Inflammatory macrophage treated with lipopolysaccharide for 1 hour (primary cell): ENCODE results near the gene C16orf89.
A peak's percentile ranks its signal among the peaks of the same experiment; 100 is the strongest.
"Not testable (repeated sequence)": the region's sequence is repeated elsewhere in the genome, so short reads cannot be mapped to it uniquely, and the experiment has no call there.

Experiments used
- DNase-seq, 2 donors: peaks; one replicate each; pipeline ENCODE4 v3.0.0-alpha.2; 2020 to 2022

C16orf89 gene, protein sequence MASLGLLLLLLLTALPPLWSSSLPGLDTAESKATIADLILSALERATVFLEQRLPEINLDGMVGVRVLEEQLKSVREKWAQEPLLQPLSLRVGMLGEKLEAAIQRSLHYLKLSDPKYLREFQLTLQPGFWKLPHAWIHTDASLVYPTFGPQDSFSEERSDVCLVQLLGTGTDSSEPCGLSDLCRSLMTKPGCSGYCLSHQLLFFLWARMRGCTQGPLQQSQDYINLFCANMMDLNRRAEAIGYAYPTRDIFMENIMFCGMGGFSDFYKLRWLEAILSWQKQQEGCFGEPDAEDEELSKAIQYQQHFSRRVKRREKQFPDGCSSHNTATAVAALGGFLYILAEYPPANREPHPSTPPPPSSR

DNA sequence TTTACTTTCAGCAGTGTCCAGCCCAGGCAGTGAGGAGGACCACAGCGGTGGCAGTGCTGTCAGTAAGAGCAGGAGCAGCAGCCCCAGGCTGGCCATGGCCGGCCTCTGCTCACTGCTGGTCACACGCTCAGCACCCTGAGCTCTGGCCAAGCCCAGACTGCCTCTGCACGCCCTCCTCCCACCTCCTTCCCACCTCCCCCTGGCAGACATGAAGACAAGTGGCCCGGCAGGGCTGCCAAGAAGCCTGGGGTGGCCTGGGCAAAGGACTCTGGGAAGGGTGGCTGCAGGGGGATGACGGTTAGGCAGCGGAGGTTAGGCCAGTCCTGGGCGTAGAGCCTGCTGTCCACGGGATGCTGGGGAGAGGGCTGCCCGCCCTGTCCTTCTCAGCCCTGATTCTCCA is at the start of gene C16orf89:
TSS of gene C16orf89 (minus strand) at position 144 of the 400 bp plus-strand sequence. CDS start at position 96, 48 bp downstream.
- DNase-seq, result no peak

DNA sequence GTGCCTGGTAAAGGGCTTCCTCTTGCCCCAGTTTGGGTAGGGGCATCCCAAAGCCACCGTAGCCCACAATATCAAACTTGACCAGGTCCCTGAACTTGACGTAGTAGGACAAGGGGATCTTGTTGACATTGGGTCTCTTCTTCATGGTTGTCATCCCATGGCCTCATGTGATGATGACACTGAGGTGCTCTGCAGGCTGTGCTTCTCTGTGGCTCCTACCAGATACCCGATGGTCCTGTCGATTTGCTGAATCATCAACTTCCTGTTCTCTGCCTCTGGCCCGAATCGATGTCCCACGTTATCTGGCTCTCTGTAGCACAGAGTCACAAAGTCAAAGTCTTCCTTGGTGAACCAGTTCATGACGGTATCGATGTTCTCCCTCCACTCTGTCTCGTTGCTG is 45.2 kb upstream of the C16orf89 start:
- not testable (repeated sequence) for DNase-seq

DNA sequence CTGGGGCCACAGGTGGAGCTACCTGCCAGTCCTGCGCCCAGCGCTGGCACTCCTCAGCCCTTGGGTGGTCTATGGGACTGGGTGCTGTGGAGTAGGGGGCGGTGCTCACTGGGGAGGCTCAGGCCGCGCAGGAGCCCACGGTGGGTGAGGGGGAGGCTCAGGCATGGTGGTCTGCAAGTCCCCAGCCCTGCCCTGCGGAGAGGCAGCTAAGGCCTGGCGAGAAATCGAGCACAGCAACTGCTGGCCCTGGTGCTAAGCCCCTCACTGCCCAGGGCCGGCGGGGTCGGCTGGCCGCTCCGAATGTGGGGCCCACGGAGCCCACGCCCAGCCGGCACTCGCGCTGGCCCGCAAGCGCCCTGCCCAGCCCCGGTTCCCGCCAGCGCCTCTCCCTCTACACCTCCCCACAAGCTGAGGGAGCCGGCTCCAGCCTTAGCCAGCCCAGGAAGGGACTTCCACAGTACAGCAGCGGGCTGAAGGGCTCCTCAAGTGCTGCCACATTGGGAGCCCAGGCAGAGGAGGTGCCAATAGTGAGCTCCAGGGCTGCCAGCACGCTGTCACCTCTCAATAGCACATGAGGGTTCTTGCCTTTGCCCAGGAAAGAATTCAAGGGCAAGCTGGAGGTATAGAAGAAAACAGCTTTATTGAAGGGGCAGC is 42.9 kb upstream of the C16orf89 start:
- no peak for DNase-seq

DNA sequence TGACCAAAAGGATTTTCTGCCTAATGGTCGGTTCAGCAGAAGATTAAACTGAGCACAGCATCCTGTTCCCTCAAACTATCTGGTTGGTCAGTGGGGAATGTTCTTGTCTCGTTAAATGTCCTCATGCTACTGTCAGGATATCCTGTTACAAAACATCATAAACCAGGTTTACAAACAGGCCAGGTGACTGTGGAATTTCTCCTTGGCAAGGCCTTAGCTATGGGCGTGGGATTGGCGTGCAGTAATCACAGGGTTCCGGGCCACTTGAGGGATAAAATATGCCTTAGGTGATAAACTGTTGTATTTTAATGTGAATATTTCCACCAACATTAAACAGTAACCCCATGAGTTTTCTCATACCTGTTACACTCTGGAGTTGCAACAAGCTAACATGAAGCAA is 39.3 kb upstream of the C16orf89 start:
- DNase-seq, result not testable (repeated sequence)

DNA sequence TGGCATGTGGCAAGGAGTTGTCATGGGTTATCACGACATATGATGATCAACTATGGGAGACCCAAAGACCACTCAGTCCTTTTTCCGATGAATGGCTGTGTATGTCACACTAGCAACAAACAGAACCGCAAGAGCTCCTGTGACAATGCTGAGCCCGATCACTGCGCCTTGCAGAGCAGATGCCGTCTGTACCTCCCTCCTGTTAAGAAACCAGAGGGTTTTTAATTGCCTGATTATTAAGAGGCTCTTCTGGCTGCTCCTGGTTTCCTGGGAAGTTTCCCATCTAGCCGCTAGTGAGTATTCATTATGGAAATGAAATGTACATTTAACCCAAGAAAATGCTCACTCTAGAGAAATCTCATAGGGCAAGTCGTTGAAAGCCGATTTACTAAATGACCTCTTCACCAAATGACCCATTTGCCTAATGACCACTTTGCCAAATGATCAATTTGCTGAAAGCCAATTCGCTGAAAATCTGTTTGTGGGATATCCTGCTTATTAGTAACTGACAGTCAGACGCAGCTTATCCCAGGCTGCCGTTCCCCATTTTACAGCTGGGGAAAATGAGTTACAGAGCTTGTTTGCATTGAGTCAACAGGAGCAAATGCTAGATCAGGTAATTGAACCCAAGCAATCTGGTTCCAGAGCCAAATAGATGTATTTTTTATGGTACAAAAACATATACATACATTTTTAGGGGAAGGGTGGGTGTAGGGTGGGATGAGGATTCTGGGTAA is 37.7 kb upstream of the C16orf89 start:
- not testable (repeated sequence) for DNase-seq

DNA sequence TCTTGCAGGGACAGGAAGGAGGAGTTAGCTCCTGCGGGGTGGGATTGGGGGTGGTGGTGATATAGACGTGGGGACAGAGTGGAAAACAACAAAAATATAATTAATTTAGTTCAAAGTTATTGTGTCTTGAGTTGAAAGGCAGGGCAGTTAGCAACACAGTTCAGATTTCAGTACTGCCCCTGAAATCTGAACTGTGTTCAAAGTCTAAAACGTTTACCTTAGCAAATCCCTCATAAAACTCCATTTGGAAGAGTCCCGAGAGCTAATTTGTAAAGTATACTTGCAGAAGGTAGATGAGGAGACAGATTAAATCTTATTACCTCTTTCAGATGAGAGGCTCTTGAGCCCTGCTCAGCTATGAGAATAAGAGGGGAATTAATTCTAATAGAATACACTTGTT is 33.4 kb upstream of the C16orf89 start:
- not testable (repeated sequence) for DNase-seq

DNA sequence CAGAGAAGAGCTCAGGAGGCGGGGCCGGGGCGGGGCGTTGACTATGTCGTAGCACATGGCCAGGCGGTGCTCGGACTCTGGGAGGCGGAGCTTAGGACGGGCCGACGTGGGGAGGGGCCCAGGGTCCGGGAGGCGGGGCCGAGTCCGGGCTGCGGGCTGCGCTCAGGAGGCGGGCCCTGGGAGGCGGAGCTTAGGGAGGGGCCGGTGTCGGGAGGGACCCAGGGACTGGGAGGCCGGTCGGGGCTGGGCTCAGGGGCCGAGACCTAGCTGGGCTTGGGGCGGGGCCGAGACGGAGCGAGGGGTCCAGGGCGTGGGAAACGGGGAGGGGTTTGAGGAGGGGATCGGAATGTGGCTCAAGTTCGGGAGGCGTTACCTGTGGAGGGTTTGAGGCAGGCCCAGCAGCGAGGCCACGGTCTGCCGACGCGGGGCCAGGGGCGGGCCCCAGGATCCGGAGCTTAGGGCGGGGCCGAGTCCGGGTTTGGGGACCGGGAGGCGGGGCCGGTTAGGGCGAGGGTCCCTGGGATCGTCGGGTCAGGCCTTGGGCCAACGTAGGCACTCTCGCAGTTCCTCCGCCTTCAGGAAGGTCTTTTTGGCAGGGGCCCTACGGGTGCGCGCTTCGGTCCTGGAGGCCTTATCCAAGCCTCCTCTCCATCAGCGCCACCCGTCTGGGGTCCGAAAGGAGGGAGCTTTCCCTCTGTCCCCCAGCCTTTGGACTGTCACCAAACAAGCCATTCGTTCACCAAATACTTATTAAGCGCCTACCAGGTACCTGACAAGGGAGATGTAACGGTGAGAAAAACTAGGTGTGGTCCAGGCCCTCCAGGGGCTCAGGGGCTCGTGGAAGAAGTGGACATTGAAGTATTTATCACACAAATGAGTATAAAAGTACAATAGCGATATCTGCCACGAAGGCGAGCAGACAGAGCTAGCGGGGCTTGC is 32.7 kb upstream of the C16orf89 start:
- peak; percentile 33 to 39 for DNase-seq

DNA sequence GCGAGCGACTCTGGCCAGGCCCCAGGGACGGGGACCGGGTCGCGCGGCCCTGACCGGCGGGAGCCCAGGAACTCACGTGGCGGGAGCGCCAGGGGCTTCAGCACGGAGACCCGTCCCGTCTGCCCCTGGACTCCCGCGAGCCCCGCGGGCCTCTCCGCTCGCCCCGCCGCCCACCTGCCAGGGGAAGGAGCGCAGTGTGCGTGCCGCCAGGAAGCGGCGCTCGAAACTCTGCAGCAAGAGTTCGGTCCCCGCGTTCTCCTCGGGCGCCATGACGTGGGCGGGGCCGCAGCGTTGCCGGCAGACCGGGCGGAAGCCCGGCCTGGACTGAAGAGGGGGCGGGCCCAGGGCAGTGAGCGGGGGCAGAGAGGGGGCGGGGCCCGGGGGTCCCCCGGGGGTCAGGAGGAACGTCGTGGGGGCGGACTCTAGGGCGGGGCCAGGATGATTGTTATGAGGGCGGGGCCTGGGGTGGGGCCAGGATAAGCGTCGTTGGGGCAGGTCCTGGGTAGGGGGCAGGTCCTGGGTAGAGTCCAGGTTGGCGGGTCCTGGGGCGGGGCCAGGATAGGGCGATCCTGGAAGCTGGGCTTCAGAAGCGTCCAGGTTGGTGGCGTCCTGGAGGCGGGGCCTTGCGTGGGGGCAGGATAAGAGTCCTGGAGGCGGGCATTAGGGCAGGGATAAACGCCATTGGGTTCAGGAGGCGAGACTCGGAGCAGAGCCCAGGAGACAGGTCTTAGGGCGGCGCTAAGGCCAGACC is 31.9 kb upstream of the C16orf89 start, which contains the start of gene EEF2KMT:
TSS of gene EEF2KMT (minus strand) at position 326 of the 751 bp plus-strand sequence. CDS start at position 270, 56 bp downstream.
- peak; percentile 99 for DNase-seq

DNA sequence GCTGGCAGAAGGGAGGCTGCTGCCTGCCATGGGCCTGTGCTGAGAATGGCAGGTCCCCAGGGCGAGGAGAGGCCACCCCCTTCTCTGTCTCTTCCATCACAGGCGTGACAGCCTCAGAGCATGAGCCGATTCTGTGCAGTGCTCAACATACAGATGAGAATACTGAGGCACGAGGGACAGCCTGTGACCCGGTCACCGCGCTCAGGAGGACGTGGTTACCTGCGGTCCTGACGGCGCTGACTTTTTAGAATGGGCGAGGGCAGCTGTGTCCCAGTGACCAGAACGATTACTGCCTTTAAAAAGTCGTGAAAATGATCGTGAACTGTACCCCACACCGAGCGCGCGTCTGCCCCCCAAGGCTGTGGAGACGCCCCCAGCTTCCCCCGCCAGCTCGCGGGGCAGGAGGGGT is 31.3 kb upstream of the C16orf89 start:
- DNase-seq, result peak; percentile 4 to 9

DNA sequence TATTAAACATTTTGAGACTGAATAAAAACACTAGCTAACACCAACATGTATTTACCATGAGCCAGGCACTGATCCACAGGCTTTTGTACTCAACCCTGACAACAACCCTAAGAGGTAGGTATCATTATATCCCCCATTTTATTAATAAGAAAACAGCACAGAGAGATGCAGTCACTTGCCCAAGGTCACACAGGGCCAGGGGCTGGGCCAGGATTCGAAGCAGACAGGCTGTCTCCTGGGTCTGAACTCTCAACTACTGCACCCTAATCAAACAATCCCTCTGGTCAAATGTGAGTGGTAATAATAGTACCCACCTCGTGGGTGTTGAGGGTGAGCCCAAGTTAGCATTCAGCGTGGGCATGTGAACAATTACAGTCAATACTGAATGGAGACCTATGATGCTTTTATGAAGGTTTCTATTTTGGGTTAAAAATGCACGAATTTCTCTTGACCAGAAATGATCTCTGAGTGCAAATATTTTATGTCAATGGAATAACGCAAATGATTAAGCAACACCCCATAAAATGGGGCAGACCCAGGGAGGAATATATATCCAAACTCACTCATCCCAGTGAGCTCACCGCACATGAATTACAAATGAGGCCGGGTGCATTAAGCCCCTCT is 30.8 kb upstream of the C16orf89 start:
- not testable (repeated sequence) for DNase-seq

DNA sequence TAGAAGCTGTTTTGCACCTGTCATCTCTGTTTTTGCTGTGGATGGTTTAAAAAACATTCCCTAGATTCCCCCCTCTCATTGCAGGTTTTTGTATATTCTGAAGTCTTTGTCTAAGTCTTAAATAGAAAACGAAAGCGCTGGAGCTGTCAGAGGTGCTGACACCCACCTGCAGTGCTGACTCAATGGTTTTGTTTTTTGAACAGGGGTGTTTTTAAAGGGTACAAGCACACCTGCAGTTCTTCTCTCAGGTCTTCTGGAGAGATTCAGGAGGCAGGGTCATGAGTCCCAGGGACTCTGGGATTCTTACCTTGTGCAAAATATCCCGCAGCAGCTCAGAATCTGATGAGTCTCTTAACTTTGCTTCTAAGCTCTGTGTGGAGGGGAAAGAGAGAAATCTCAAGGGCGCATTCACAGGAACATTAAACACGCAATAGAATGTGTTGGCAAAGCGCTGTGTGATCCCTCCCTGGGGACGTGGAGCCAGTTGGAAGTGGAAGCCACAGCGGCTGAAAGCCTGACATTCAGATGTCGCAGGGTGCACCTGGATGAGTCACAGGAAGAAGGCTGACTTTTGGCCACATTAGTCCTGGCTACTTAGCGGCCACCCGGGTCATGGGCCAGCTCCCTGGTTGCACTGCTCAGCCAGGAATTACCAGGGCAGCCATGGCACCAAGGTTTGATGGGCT is 29.5 kb upstream of the C16orf89 start:
- DNase-seq, result not testable (repeated sequence)

DNA sequence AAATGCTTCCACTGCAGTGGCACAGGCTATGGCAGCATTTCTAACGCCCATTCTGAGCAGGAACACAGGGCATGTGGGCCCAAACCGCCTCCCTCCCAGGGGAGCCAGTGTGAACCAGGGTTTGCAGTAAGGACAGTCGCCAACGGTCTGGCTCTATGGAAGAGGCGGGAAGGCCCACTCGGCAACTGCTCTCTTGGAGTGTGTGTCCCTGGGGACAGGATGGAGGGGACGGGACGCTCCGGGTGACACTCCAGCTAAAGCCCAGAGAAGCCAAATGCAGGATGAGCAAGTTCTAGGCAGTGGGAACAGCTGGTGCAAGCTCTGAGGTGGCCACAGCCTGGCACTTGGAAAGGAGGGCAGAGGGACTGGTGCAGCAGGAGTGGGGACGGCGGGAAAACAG is 28.0 kb upstream of the C16orf89 start:
- DNase-seq, result not testable (repeated sequence)

DNA sequence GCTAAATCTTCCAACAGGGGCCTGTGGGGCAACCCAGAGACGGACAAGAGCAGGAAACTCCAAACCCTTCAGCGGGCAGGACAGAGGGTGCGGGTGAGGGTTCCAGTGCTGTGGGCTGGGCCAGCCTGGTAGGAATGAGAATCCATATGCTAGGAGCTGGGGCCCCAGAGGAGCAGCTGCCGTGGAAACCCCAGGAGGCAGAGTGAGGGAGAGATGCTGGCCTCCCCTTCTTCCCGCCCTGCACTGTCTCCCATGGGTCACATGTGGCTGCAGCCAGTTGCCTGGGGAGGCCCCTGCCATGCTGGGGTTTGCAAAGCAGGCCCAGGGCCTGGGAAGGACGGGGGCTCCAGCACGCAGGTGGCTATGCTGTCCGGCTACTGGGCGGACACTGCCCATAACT is 27.3 kb upstream of the C16orf89 start:
- not testable (repeated sequence) for DNase-seq

DNA sequence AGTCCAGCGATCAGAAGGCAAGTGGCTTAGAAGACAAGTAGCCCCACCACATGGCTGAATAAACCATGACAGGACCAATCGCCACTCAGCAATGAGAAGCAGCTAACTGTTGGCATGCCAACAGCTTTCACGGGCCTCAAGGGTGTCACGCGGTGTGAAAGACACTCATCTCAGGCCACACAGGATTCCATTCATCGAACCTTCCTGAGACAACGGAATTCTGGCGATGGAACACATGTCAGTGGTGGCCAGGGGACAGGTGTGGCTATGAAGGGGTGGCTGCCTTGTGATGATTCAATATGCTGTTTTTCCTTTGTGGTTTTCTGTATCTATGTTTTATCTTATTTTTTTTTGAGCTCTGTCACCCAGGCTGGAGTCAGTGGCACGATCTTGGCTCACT is 24.8 kb upstream of the C16orf89 start:
- DNase-seq, result not testable (repeated sequence)

DNA sequence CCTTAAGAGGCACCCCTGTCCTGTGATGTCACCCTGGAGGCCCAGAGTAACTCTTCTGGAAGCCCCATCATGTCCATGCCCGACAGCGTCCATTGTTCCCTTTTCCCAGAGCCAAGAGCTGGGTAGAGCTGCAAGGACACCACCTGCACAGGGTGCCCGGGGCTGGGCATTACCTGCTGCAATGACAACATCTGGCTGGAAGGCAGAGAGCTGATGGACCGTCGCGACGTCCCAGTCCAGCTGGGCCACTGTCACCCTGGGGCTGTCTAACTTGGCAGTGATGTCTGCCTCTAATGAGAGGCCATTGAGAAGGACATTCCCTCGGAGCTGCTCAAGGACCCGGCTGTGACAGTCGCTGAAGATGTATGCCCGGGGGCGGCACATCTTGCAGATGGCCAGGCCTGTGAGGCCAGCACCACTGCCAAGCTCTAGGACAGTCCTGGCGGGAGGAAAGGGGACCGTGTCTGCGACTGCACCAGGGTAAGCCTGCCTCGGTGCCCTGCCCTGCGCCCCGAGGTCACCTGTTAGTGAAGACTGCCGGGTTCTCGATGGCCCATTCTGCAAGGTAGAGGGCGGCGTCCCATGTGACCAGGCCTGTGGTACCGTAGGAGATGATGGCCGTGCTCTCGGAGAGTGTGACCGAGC is 24.3 kb upstream of the C16orf89 start:
- DNase-seq, result not testable (repeated sequence)

DNA sequence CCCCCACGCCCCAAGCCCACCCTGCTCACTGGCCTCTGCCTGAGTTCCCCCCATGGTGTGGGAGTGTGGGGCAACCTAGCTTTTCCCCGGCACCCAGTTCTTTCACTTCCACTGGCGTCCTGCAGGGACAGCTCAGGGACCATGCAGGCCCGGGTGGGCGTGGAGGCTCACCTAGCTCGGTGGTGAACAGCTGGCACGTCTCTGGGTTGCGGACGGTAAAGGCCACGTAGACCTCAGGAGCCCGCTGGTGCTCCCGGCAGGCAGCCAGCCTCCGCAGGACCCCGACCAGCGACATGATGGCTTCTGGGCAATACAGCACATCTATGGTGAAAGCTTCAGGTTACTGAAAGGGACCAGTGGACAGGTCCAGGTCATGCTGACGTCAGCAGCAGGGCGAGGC is 23.2 kb upstream of the C16orf89 start:
- not testable (repeated sequence) for DNase-seq

DNA sequence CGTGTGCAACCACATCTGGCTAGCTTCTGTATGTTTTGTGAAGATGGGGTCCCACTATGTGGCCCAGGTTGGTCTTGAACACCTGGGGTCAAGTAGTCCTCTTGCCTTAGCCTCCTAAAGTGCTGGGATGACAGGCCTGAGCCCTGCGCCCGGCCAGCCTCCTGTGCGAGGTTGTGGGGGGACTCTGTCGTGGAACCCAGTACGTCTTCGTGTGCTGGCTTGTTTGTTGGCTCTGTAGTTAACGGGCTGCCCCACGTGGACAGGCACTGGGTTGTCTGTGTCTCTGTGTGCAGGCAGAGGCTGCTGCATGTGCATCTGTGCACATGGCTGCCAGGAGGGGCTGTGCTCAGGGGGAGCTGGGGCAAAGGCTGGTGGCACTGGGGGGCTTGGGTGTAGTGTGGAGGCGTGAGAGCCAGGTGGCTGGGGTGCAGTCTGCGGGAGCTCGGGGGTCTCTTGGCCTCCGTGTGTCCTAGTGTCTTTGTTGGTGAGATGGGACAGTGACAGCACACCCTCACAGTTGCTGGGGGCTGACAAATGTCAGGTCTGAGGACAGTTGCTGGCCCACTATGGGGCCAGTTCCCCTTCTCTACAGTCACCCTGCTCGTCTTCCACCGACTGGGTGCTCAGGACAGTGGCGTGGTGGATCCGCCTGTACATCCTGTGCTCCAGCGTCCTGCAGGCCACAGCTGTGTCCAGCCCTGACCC is 22.5 kb upstream of the C16orf89 start:
- not testable (repeated sequence) for DNase-seq

DNA sequence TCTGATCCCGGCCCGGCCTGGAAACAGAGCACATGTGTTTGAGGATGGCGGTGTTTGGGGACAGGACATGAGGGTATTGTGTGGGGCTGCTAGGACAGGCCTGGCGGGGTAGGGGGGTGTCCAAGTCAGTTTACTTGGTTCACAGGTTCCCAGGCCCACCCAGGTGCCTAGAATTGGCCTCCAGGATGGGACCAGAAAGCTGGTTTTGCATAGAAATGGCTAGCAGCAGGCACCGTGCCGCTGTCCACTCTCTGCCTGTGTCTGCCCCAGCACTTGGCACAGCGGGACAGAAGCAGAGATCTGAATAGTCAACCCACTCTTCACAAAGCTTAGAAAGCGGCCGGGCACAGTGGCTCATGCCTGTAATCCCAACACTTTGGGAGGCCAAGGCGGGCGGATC is 20.0 kb upstream of the C16orf89 start:
- not testable (repeated sequence) for DNase-seq

DNA sequence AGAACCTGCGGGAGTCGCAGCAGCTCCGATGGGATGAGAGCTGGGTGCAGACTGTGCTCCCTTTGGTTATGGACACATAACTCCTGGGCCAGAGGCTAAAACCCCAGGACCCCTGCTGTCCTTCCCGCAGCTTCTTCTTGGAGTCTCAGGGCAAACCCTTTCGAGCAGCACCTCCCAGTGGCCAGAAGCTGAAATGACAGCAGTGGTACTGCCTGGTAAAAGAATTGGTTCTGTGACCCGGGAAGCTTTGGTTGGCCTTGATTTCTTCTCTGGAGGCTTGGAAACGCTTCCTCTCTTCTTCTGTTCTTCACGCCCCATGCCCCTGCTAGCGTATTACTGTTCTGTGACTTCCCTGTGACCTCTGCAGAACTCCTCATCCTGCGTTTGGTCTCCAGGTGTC is 19.0 kb upstream of the C16orf89 start:
- peak; percentile 31 to 71 for DNase-seq
